ENCODE data around the gene HMCN1.
"Not testable (repeated sequence)": the region's sequence is repeated elsewhere in the genome, so short reads cannot be mapped to it uniquely, and the experiment has no call there.

Gene HMCN1

GRCh38 chr1:185741551-185741950, 7.4 kb downstream of the HMCN1 start:
- peak; percentile 74 for DNase-seq (ENCODE audit: low read depth)

DNA sequence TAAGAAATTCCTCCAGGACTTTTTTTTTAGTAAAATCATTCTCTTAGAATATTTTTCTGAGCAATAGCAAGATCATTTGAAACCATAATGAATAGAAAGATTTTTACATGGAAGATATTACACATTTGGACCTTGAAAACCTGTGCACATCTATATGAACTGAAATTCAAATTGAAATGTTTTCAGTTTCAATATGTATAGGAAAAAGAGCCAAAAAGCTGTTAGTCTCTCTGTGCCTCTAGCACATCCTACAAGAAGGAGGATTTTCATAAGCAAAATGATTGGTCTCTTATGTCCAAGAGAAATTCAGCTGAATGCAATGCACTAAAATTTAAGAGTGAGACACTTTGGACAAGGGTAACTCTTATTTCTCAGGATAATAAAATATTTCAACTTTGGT, 8.2 kb downstream of the HMCN1 start:
- no peak for DNase-seq (ENCODE audit: low read depth)

DNA sequence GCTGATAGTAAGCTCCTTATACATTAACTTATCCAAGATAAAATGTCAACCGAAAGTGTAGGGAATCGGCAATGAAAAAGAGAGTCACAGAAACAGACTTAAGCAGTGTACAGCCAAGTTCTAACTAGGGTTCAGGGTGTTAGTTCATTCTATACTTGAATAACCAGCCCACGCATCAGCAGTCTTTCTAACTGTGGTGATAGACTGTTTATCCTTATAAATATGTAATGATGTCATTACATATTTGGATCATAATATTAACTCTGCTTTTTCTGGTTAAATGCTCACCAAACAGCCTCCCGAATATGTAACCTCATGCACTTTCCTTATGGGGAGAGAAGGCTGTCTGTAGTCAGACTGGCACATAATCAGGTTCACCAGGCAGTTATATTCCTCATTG, 11.0 kb downstream of the HMCN1 start:
- no peak for DNase-seq (ENCODE audit: low read depth)

DNA sequence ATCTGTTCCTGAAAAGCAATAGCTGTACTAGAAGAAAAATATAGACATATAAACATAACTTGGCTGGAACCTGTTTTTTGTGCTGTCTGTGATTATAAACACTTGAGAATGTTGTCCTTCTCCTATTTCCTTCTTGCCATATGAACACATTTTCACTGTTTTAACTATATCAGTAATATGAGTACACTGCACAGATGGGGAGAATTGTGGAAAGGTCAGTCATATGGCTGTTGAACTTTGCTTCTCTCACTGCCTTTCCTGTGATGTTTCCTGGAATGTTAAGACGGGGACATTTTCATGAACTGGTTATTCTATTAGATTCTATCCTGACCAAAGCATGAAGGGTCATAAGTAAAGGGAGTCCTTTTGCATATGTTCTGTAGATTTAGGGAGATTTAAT, 24.9 kb downstream of the HMCN1 start:
- DNase-seq (ENCODE audit: low read depth), result no peak

- no peak for DNase-seq (ENCODE audit: low read depth)
Measured at GRCh38 chr1:185761841-185762240, 27.6 kb downstream of the HMCN1 start.

- no peak for DNase-seq (ENCODE audit: low read depth)
Measured at GRCh38 chr1:185767508-185768120, 33.4 kb downstream of the HMCN1 start.

DNA sequence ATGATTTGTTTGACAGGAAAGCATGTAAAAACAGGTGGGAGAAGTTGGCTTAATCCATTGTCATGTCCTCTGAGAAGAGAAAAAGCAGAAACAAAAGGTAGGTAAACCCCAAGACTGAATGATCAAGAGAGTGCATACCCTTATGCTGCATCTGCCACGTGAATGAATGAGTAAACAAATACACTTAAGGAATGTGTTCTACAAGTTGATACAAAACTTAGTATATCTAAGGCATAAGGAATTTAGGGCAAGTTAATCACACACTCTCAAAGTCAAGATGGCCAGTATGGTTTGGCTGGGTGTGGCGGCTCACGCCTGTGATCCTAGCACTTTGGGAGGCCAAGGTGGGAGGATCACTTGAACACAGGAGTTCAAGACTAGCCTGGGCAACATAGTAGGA, 34.2 kb downstream of the HMCN1 start:
- no peak for DNase-seq (ENCODE audit: low read depth)

GRCh38 chr1:185769136-185769535, 34.9 kb downstream of the HMCN1 start:
- no peak for DNase-seq (ENCODE audit: low read depth)

- DNase-seq (ENCODE audit: low read depth), result no peak
Measured at GRCh38 chr1:185774394-185774793, 40.2 kb downstream of the HMCN1 start.

DNA sequence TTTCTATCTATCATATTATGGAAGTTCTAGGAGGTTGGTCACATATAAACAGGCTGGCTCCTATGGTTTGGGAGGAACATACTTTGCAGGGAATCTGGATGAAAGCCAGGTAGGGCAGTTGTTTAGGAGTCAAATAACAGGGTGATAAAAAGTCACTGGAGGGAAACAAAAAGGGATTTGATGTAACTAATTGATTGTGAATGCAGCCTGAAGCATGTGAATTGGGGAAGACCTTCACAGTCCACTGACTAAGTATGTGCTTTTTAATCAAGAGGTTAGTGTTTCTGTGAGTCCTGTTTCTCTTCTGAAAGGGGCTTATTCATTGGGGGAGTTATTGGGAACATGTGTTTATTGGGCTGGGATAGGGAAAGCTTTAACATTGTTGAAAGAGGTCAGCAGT, 41.3 kb downstream of the HMCN1 start:
- DNase-seq (ENCODE audit: low read depth), result no peak

DNA sequence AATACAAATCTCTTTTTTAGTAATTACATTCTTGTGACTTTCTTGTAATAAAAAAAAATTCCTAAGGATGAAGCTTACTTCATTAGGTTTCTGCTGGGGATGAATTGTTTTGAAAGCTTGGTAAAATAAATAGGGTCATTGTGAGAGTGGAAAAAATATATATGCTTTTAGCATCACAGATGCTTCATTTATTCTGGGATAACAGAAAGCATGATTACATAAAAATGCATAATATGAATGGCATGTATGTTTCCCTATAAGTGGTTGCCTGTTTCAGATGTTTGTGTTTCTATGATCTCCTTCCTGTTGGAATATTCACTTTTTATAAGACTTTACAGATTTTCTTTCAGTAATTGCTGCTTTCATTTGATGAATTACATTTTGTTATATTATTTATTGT, 42.3 kb downstream of the HMCN1 start:
- no peak for DNase-seq (ENCODE audit: low read depth)

DNA sequence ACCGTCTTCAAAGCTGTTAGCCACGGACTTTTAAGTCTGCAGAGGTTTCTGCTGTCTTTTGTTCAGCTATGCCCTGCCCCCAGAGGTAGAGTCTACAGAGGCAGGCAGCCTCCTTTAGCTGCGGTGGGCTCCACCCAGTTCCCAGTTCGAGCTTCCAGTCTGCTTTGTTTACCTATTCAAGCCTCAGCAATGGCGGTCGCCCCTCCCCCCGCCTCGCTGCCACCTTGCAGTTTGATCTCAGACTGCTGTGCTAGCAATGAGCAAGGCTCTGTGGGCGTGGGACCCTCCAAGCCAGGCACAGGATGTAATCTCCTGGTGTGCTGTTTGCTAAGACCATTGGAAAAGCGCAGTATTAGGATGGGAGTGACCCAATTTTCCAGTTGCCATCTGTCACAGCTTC, 49.7 kb downstream of the HMCN1 start:
- DNase-seq (ENCODE audit: low read depth), result not testable (repeated sequence)

DNA sequence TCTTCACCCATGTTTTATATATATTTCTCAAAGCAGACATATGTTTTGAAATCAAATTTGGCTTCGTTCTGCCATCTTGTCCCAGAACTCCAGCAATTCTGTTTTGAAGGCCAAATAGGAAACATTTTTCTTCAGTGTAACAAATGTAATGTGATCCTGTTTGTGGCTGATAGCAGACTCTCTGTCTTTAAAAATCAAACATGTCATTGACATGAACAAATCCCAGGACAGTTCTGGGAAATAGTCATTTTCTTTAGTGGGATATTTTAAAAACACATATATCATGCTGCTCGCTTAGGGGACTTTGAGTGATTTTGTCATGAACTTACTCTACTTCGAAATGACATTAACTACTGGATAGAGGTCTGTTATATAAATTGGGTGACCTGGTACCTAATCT, 51.4 kb downstream of the HMCN1 start:
- DNase-seq (ENCODE audit: low read depth), result no peak

DNA sequence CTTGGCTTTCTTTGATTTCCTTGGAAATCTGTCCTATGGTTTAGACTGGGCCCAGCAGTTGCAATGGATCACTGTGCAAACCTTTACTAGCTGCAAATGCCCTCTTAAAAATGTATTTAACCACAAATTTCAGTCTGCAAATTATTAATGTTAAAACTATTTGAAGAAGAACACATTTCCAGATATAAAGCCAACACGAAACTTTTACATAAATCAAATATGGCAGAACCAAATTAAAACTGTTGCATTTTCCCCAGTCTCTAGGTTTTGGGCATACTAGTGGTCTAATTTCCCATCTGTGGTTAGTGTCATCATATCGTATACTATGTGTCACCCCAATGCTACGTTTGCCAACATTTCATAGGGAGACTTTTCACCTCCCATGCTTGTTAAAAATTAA, 52.3 kb downstream of the HMCN1 start:
- peak; percentile 85 for DNase-seq (ENCODE audit: low read depth)

- no peak for DNase-seq (ENCODE audit: low read depth)
Measured at GRCh38 chr1:185787238-185787637, 53.0 kb downstream of the HMCN1 start.

- no peak for DNase-seq (ENCODE audit: low read depth)
Measured at GRCh38 chr1:185788386-185788785, 54.2 kb downstream of the HMCN1 start.

DNA sequence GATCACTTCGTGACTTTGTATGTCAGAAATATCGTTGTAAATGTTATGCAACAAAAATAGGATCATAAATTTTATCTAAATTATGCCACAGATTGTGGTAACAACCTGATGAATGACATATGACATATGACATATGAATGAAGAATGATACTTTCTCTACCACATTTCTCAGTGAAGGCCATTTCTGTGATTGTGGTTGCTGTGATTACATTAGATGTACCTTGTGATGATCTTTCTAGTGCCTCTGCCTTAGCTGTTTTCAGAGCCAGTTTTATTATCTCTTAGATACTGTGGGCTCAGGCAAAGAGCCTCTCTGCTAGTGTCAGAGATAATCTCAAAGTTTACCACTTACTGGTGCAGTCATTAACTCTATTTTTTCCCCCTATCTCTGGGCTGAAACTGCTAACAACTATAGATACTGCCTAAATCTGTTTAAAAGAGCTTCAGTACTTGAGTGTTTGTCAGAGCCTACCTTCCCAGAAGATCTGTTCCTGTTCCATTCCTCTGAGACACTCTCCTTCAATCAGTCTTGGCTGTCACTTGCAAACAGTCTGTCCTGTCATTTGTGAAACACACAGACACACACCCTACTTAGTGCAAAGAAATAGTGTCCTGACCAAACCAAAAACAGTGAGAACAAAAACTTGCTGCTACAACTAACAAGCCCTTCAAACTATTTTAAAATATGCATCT, 55.5 kb downstream of the HMCN1 start:
- DNase-seq (ENCODE audit: low read depth), result no peak

- DNase-seq (ENCODE audit: low read depth), result no peak
Measured at GRCh38 chr1:185790194-185790735, 56.1 kb downstream of the HMCN1 start.

DNA sequence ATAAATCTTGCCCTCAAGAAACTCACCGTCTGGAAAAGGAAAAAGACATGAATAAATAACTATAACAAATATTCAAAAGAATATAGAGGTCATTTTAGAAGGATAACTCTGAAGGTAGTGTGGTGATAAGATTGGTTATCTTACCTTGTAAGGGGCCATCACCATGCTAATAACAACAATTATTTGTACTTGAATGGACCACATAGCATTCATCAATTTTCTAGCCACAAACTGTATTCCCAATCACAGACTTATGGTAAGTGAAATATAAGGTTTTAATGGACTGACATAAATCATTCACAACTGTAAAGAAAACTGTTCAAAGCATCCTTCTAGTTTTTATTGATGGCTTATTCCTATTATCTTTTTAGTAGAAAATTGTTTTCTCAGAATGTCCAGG, 57.8 kb downstream of the HMCN1 start:
- DNase-seq (ENCODE audit: low read depth), result no peak

DNA sequence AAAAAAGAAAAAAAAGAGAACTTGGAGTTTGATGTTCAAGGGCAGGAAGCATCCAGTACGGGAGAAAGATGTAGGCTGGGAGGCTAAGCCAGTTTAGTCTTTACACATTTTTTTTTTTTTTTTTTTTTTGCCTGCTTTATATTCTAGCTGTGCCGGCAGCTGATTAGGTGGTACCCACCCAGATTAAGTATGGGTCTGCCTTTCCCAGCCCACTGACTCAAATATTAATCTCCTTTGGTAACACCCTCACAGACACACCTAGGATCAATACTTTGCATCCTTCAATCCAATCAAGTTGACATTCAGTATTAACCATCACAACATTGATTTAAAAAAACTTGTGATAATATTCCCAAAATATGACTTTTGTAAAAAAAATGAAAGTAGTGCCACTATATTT, 60.3 kb downstream of the HMCN1 start:
- DNase-seq (ENCODE audit: low read depth), result not testable (repeated sequence)

DNA sequence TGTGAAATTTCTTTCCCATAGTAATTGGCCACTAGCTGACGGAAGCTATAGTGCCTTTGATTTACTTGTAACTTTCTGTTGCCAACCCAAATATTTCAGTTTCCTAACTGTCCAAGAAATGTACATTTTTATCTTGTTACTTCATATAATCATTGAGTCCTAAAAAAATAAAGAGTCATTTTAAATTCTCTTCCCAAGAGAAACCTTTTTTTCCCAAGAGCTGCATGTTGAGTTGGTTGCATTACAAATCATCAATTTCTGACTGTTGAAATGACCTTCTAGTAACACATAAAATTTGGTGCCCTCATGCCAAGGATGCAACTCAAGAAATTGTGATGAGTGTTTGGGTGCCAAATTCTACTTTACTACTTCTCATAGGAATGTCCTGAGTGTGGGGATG, 61.0 kb downstream of the HMCN1 start:
- peak; percentile 57 for DNase-seq (ENCODE audit: low read depth)

GRCh38 chr1:185798505-185798904, 64.3 kb downstream of the HMCN1 start:
- no peak for DNase-seq (ENCODE audit: low read depth)

DNA sequence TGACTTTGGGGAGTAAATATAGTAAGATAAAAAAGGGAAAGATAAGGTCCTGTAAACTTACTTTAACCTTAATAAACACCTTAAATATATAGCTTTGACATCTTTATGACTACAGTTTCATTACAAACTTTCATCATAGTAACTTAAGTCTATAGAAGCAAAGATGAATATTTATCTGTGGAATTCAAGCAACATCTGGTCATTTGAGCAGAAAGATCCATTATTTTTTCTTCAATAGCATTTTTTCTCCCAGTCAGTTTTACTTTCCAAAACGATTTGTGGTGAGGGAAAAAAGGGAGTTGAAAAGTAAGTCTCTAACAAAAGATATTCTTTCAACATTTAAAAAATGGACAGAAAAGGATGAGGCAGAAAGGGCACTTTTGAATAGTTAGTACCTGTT, 69.0 kb downstream of the HMCN1 start:
- DNase-seq (ENCODE audit: low read depth), result no peak

DNA sequence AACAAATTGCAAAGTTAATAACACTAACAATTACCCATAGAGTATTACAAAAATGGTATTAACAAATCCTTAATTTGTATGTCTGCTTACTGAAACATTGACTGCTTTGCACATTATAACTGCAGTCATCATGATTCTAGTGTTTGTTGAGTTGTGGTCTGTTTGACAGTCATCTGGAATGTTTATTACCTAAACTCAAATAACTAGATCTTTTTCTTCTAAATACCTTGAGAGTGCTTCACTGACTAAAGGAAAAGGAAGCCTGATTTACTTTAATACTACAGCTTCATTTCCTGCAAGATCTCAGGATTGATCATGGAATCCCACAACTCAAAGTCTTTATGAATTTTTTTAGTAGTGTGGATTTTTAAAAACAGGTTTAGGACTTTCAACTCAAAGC, 70.0 kb downstream of the HMCN1 start:
- DNase-seq (ENCODE audit: low read depth), result no peak
